CD8-positive, alpha-beta memory T cell (primary cell): Measurements from ENCODE around the gene DYNC1H1. TPM values are rescaled to one million over a fixed set of nuclear protein-coding genes. Genes with fewer than 3 reads are reported as not detected.

Source experiments
- CTCF ChIA-PET: fragments of 350-600 bp; sonication (Branson Sonifier 250); formaldehyde crosslinking; loops from one replicate; lab custom pipeline; 2021; ENCODE audit warnings: antibody characterized with exemption; lab: Charles Lee
- POLR2A ChIA-PET: fragments of 350-600 bp; sonication (Branson Sonifier 250); formaldehyde crosslinking; loops from one replicate; lab custom pipeline; 2021; ENCODE audit warnings: antibody characterized with exemption; lab: Charles Lee
- DNase-seq, 5 donors: peaks; one replicate each; pipeline versions ENCODE4 v3.0.0 to v3.0.0-alpha.2; 2020 to 2022; ENCODE audit warnings: mixed read lengths in 1 of 5
- H3K27ac ChIP-seq: one replicate; pipeline ENCODE4 v1.7.0; 2013; ENCODE audit warnings: low read depth, mild to moderate bottlenecking, low read length, moderate library complexity
- H3K27me3 ChIP-seq: 2 replicates; pipeline ENCODE4 v1.7.0; 2013; ENCODE audit warnings: low read length, mild to moderate bottlenecking; ENCODE audit not compliant: insufficient read depth, poor library complexity, severe bottlenecking
- H3K36me3 ChIP-seq: 2 replicates; pipeline ENCODE4 v1.7.0; 2013; ENCODE audit warnings: mild to moderate bottlenecking, low read length, moderate library complexity; ENCODE audit not compliant: insufficient read depth
- H3K4me1 ChIP-seq: 2 replicates; pipeline ENCODE4 v1.7.0; 2013; ENCODE audit warnings: mild to moderate bottlenecking, low read length, moderate library complexity; ENCODE audit not compliant: insufficient read depth
- H3K4me3 ChIP-seq: 2 replicates; pipeline ENCODE4 v1.7.0; 2013; ENCODE audit warnings: mild to moderate bottlenecking, low read length
- H3K9me3 ChIP-seq: 2 replicates; pipeline ENCODE4 v1.7.0; 2013; ENCODE audit warnings: mild to moderate bottlenecking, low read length
- H3K27ac Mint-ChIP-seq, 8 donors: one replicate each; pipeline ENCODE4 v1.8.0; 2020 to 2021; ENCODE audit warnings: mixed read lengths in 8 of 8, mild to moderate bottlenecking in 6 of 8, inconsistent platforms in 3 of 8, moderate library complexity in 3 of 8
- H3K27me3 Mint-ChIP-seq, 2 donors: one replicate each; pipeline ENCODE4 v1.8.0; 2020 to 2021; ENCODE audit warnings: mixed read lengths in 2 of 2, mild to moderate bottlenecking in 1 of 2, moderate library complexity in 1 of 2
- H3K36me3 Mint-ChIP-seq, 3 donors: one replicate each; pipeline ENCODE4 v1.8.0; 2020 to 2021; ENCODE audit warnings: mixed read lengths in 3 of 3, inconsistent platforms in 1 of 3, mild to moderate bottlenecking in 1 of 3
- H3K4me1 Mint-ChIP-seq, 3 donors: one replicate each; pipeline ENCODE4 v1.8.0; 2020 to 2021; ENCODE audit warnings: mixed read lengths in 3 of 3, inconsistent platforms in 1 of 3, mild to moderate bottlenecking in 1 of 3
- H3K4me3 Mint-ChIP-seq, 7 donors: one replicate each; pipeline ENCODE4 v1.8.0; 2020 to 2021; ENCODE audit warnings: mixed read lengths in 7 of 7, mild to moderate bottlenecking in 6 of 7, moderate library complexity in 4 of 7, inconsistent platforms in 2 of 7
- H3K9me3 Mint-ChIP-seq, 5 donors: one replicate each; pipeline ENCODE4 v1.8.0; 2020 to 2022; ENCODE audit warnings: mixed read lengths in 5 of 5, mild to moderate bottlenecking in 3 of 5, moderate library complexity in 2 of 5, inconsistent platforms in 1 of 5
- polyA plus RNA-seq: library from polyadenylated mRNA; unstranded; fragments of 300-500 nt; fragmentation: Illumina TruSeq; gene quantifications from one replicate; pipeline ENCODE4 v1.2.3, GENCODE V29; 2021
- total RNA-seq, 2 experiments: library from RNA; stranded (reverse); gene quantifications; one replicate each; pipeline ENCODE4 v1.2.3, GENCODE V29; 2021

Gene DYNC1H1
- total and polyA plus RNA-seq, 3 experiments from 2014 or later = 59.7 to 249 (median 241) TPM

DNA sequence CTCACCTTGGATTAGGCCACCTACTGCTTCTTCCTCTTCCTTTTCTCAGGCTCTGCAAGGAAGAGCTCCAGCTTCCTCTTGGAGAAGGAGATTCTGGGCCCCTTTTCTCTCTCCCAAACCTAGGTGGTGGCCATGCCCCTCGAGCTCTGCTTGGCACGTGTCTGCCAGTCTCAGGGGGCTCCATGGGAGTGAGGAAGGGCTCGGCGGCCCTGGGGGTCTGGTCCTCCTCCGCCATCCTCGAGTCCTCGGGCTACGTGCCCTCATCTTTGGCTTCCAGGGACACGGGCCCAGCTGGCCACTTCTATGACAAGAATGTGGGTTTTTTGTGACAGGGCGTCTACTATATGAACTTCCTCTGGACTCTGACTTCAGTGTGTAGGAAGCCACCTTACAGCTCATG, 88.1 kb downstream of the DYNC1H1 start:
- peak overlapping the region in 1 of 8 donors; percentile 50 for H3K27ac Mint-ChIP-seq
- peaks cover 23% of the 10 kb centered on the region for H3K36me3 ChIP-seq
- POLR2A ChIA-PET = no interaction called here

DNA sequence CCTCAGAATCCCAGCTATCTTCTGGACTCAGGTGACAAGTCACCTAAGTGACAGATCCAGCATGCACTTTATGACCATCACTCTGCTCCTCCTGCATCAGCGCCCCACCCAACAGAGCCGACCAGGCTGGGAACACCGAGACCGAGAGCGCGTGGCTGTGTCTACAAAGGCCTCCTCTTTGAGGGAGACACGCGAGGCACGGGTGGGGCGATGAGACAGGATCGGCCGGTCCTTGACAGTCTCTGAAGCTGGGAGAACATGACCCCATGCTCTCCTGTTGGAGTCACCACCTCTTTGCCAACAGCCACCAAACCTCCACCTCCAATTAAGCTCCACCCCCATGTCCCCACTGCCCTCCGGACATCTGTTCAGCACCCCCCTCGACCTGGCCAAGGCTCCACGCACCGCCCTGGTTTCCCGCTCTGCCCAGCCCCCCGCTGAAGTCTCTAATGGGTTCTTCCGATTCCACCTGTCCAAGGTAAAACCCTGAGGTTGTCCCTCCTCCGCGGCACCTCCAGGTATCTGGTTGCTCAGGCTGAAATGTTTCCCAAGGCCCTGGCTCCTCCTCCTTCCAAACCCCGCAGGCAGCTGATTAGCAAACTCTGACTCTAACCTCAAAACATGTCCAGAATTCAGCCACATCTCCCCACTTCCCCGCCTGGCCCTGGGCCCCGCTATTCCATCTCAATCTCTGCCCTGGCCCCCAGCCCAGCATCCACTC, 91.0 kb downstream of the DYNC1H1 start:
- CTCF ChIA-PET = no interaction called here
- Histone ChIP-seq H3K36me3 (no peaks in the 10 kb centered on the region), H3K9me3 (no peaks in the 10 kb centered on the region), H3K4me1 (peaks cover 20% of the 10 kb centered on the region), H3K27me3 (no peaks in the 10 kb centered on the region), H3K27ac (no peak overlapping the region), H3K4me3 (no peak overlapping the region)
- Mint-ChIP-seq H3K4me3 (peak overlapping the region in 1 of 7 donors; percentile 52), H3K4me1 (peaks cover 34 to 40% (median 35%) of the 10 kb centered on the region in 3 donors), H3K27ac (peak overlapping the region in 4 of 8 donors; percentile 29 to 81 (median 52)), H3K36me3 (peaks cover 0 to 29% (median 2%) of the 10 kb centered on the region in 3 donors), H3K9me3 (no peaks in the 10 kb centered on the region), H3K27me3 (no peaks in the 10 kb centered on the region)
- POLR2A ChIA-PET = no interaction called here
- no peak for DNase-seq

More for the DNA sequence above, 88.1 kb downstream of the DYNC1H1 start:
- Histone ChIP-seq H3K27me3 (no peaks in the 10 kb centered on the region), H3K9me3 (no peaks in the 10 kb centered on the region), H3K27ac (no peak overlapping the region), H3K4me3 (no peak overlapping the region), H3K4me1 (peaks cover 11% of the 10 kb centered on the region)
- DNase-seq = no peak
- H3K4me3 Mint-ChIP-seq = no peak overlapping the region
- peaks cover 14 to 22% (median 21%) of the 10 kb centered on the region in 3 donors for H3K4me1 Mint-ChIP-seq
- H3K36me3 Mint-ChIP-seq = peaks cover 6 to 57% (median 6%) of the 10 kb centered on the region in 3 donors
- H3K27me3 Mint-ChIP-seq = no peaks in the 10 kb centered on the region
- no peaks in the 10 kb centered on the region for H3K9me3 Mint-ChIP-seq
- CTCF ChIA-PET = no interaction called here

DNA sequence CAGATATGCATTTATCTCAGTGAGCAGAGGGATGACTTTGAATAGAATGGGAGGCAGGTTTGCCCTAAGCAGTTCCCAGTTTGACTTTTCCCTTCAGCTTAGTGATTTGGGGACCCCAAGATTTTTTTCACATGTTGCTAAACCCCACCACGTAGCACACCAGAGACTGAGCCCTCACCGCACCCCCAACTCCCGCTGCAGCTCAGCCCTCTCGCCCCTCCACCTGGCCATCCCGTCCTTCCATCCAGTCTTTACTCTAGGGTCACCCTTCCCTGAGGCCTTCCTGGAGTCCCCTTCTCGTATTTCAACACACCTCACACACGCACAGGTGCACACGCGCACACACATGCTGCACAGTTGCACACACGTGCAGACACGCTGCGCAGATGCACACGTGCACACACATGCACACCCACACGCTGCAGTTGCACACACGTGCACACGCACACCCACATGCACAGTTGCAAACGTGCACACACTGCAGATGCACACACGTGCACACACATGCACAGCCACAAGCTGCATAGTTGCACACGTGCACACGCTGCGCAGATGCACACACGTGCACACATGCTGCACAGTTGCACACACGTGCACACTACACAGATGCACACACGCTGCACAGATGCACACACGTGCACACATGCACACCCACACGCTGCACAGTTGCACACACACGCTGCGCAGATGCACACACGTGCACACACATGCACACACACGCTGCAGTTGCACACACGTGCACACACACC, 92.5 kb downstream of the DYNC1H1 start:
- POLR2A ChIA-PET = interaction anchor here (1.0 kb wide), 1 partner anchor 18 kb away, joined by 3 read pairs; no protein-coding TSS in a partner anchor
- peak overlapping the region; percentile 42 for H3K4me3 ChIP-seq

DNA sequence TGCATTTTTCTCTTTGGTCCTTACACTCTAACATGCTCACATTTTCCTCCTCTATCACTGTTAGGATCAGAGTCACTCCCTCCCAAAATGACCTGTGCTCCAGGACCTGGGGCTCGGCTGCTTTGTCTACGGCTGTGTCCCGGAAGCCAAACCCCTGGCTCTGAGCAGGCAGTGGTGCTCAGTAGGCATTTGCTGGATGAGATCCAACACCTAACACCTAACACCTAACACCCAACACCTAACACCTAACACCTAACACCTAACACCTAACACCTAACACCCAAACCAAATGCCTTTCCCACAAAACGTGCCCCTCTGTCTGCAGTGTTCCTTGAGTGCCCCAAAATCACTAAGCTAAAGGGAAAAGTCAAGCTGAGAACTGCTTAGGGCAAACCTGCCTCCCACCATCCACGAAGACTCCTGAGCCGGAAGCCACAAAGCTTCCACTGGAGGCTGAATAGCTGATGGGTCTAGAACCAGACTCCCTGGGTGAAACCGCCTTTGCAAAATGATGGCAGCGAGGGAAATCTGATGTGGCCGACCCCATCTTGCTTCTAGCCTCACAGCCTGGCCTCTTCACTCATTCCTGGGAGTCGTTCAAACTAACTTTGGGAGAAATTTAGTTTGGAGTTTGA, 93.2 kb downstream of the DYNC1H1 start:
- H3K9me3 Mint-ChIP-seq = no peaks in the 10 kb centered on the region

More for the DNA sequence above, 92.5 kb downstream of the DYNC1H1 start:
- Mint-ChIP-seq H3K27ac (peak overlapping the region in 3 of 8 donors; percentile 15 to 54 (median 17)), H3K4me1 (peaks cover 36 to 41% (median 36%) of the 10 kb centered on the region in 3 donors), H3K4me3 (peak overlapping the region in 6 of 7 donors; percentile 57 to 94 (median 86)), H3K36me3 (peaks cover 0 to 18% (median 1%) of the 10 kb centered on the region in 3 donors), H3K27me3 (no peaks in the 10 kb centered on the region), H3K9me3 (no peaks in the 10 kb centered on the region)
- CTCF ChIA-PET = no interaction called here
- no peaks in the 10 kb centered on the region for H3K27me3 ChIP-seq
- no peak overlapping the region for H3K27ac ChIP-seq
- peaks cover 20% of the 10 kb centered on the region for H3K4me1 ChIP-seq
- DNase-seq = no peak
- H3K36me3 ChIP-seq = no peaks in the 10 kb centered on the region
- H3K9me3 ChIP-seq = no peaks in the 10 kb centered on the region

DNA sequence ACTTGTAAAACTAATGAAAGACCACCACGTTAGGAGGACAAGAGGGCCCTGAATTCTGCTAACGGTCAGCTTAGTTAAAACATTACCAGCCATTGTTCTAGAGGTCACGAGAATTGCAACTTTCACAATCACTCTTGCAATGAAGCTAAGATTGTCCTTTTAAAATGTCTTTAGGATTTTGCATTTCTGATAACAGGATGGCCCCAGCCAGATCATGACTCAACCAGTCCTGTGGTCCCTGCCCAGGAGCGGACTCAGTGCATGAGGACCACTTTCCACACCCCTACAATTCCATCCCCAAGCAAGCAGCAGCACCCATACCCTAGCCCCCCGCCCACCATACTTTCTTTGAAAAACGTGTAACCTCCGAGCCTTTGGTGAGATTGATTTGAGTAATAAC, 93.8 kb downstream of the DYNC1H1 start:
- H3K27ac ChIP-seq = no peak overlapping the region
- H3K27me3 Mint-ChIP-seq = no peaks in the 10 kb centered on the region
- no peaks in the 10 kb centered on the region for H3K27me3 ChIP-seq
- no peaks in the 10 kb centered on the region for H3K36me3 ChIP-seq
- no peak for DNase-seq
- H3K27ac Mint-ChIP-seq = peak overlapping the region in 5 of 8 donors; percentile 17 to 66 (median 56)
- H3K4me3 ChIP-seq = peak overlapping the region; percentile 30
- ChIA-PET CTCF (no interaction called here), POLR2A (interaction anchor here (0.7 to 1.0 kb wide), 2 partner anchors 17 to 872 kb away, joined by 3 to 5 read pairs; no protein-coding TSS in a partner anchor)
- H3K9me3 Mint-ChIP-seq = no peaks in the 10 kb centered on the region
- H3K36me3 Mint-ChIP-seq = peaks cover 0 to 8% (median 1%) of the 10 kb centered on the region in 3 donors
- peaks cover 38 to 47% (median 39%) of the 10 kb centered on the region in 3 donors for H3K4me1 Mint-ChIP-seq
- no peaks in the 10 kb centered on the region for H3K9me3 ChIP-seq
- H3K4me1 ChIP-seq = peaks cover 20% of the 10 kb centered on the region
- H3K4me3 Mint-ChIP-seq = peak overlapping the region; percentile 54 to 94 (median 85)

More for the DNA sequence above, 93.2 kb downstream of the DYNC1H1 start:
- peaks cover 37 to 44% (median 39%) of the 10 kb centered on the region in 3 donors for H3K4me1 Mint-ChIP-seq
- Histone ChIP-seq H3K27ac (no peak overlapping the region), H3K9me3 (no peaks in the 10 kb centered on the region), H3K36me3 (no peaks in the 10 kb centered on the region), H3K4me3 (peak overlapping the region; percentile 42), H3K27me3 (no peaks in the 10 kb centered on the region), H3K4me1 (peaks cover 20% of the 10 kb centered on the region)
- peak overlapping the region; percentile 57 to 94 (median 85) for H3K4me3 Mint-ChIP-seq
- peak overlapping the region in 7 of 8 donors; percentile 17 to 83 (median 69) for H3K27ac Mint-ChIP-seq
- ChIA-PET POLR2A (interaction anchor here (1.0 kb wide), 1 partner anchor 17 kb away, joined by 3 read pairs; no protein-coding TSS in a partner anchor), CTCF (no interaction called here)
- H3K27me3 Mint-ChIP-seq = no peaks in the 10 kb centered on the region
- H3K36me3 Mint-ChIP-seq = peaks cover 0 to 11% (median 1%) of the 10 kb centered on the region in 3 donors
- peak in 4 of 5 donors; percentile 3 to 74 (median 29) for DNase-seq

DNA sequence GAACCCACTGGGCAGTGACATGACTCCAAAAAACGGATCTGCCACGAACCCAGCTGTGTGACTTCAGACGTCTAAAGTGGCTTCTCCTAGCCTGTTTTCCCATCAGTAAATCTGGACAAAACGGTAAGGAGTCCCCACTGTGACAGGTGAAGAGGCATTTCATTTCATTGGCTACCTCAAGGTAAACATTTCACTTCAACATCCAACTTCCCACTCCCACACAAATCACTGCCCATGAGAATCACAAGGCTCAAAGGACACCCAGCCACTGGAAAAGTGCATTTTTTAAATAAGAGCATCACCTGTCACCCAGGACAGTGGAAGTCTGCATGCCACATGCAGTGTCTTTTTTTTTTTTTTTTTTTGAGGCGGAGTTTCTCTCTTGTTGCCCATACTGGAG, 94.6 kb downstream of the DYNC1H1 start:
- no peaks in the 10 kb centered on the region for H3K27me3 Mint-ChIP-seq
- H3K4me3 ChIP-seq = no peak overlapping the region
- no peaks in the 10 kb centered on the region for H3K36me3 ChIP-seq
- H3K27ac ChIP-seq = no peak overlapping the region
- peak overlapping the region in 1 of 8 donors; percentile 90 for H3K27ac Mint-ChIP-seq
- no peaks in the 10 kb centered on the region for H3K27me3 ChIP-seq
- ChIA-PET POLR2A (interaction anchor here (0.7 kb wide), 2 partner anchors 830 to 872 kb away, joined by 3 to 5 read pairs; no protein-coding TSS in a partner anchor), CTCF (no interaction called here)
- H3K9me3 ChIP-seq = no peaks in the 10 kb centered on the region
- H3K9me3 Mint-ChIP-seq = no peaks in the 10 kb centered on the region
- no peak for DNase-seq
- peaks cover 0 to 8% (median 1%) of the 10 kb centered on the region in 3 donors for H3K36me3 Mint-ChIP-seq
- peak overlapping the region in 3 of 7 donors; percentile 15 to 86 (median 55) for H3K4me3 Mint-ChIP-seq
- peaks cover 39 to 48% (median 39%) of the 10 kb centered on the region in 3 donors for H3K4me1 Mint-ChIP-seq
- peaks cover 20% of the 10 kb centered on the region for H3K4me1 ChIP-seq

DNA sequence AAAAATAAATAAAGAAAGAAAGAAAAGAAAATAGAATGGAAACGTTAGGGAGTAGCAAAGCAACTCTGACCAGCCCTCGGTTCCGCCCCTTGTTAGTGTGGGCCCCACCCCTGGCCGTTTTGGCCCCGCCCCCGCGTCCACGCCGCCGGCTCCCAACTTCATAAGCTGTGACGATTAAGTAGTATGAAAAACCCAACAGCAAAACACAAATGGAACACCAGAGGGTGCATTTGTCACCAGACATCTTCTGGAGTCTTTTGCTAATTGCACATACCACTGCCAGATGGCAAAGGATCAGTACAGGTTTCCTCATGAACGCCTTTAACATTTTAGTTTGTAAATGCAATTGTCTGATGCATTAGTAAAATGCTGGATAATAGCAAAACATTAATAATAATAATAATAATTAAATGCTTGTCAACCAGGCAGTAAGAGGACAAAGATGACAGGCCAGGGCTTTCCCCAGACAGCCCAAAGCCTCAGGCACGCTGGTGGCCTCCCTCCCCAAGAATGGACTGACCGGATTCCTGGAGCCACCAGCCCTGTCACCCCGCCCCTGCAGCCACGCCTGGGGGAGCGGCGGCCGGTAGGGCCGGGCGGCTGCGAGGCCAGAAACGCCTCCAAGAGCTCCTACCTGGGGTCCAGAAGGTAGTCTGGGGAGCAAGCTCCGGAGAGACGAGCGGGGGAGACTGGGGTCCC, 98.9 kb downstream of the DYNC1H1 start:
- Histone ChIP-seq H3K4me3 (no peak overlapping the region), H3K27ac (no peak overlapping the region), H3K9me3 (no peaks in the 10 kb centered on the region), H3K4me1 (peaks cover 1% of the 10 kb centered on the region), H3K27me3 (no peaks in the 10 kb centered on the region), H3K36me3 (no peaks in the 10 kb centered on the region)
- no peak overlapping the region for H3K27ac Mint-ChIP-seq
- H3K36me3 Mint-ChIP-seq = no peaks in the 10 kb centered on the region
- H3K4me1 Mint-ChIP-seq = peaks cover 10 to 19% (median 18%) of the 10 kb centered on the region in 3 donors
- CTCF ChIA-PET = interaction anchor here (0.7 to 4.2 kb wide), 8 partner anchors 8 to 254 kb away, joined by 3 to 56 read pairs (median 4); no protein-coding TSS in a partner anchor
- POLR2A ChIA-PET = interaction anchor here (1.0 kb wide), 1 partner anchor 23 kb away, joined by 3 read pairs; no protein-coding TSS in a partner anchor
- H3K4me3 Mint-ChIP-seq = no peak overlapping the region
- peak; percentile 55 to 82 (median 65) for DNase-seq
- no peaks in the 10 kb centered on the region for H3K9me3 Mint-ChIP-seq
- H3K27me3 Mint-ChIP-seq = no peaks in the 10 kb centered on the region
